ENCODE results near the gene KLF7.

KLF7 gene

GRCh38 chr2:207144173-207144785, 21.5 kb downstream of the KLF7 start:
- no peak for TF ChIP-seq CTCF (IDR thresholded peaks at IDR 0.05; ENCODE audit: low read length)
- TF ChIP-seq EZH2phosphoT487 (IDR thresholded peaks at IDR 0.05; ENCODE audit: low read length) = no peak
- no peak for TF ChIP-seq EZH2 (optimal IDR thresholded peaks at IDR 0.05; ENCODE audit: low read depth, low read length)
- H3K4me3 ChIP-seq (ENCODE audit: low read length) = peak overlapping the region; percentile 48
- H3K9ac ChIP-seq (ENCODE audit: low read length) = peak overlapping the region; percentile 80
- peak overlapping the region; percentile 78 for H3K4me2 ChIP-seq (ENCODE audit: low read depth, low read length)
- H4K20me1 ChIP-seq (ENCODE audit: insufficient read depth, low read length) = no peaks in the 10 kb centered on the region
- H3K36me3 ChIP-seq (replicated peaks; ENCODE audit: insufficient read depth, low read length) = no peaks in the 10 kb centered on the region
- peaks cover 23% of the 10 kb centered on the region for H3K79me2 ChIP-seq (ENCODE audit: low read length)
- H2AFZ ChIP-seq (ENCODE audit: low read length) = peak overlapping the region; percentile 47; the same call in 1 of the 2 replicates
- H3F3A ChIP-seq (ENCODE audit: insufficient read depth, low read length) = peaks cover 39% of the 10 kb centered on the region
- H3K27ac ChIP-seq (ENCODE audit: low read length) = peak overlapping the region; percentile 94
- H3K9me3 ChIP-seq (replicated peaks; ENCODE audit: insufficient read depth, low read length) = no peaks in the 10 kb centered on the region
- peaks cover 50% of the 10 kb centered on the region for H3K4me1 ChIP-seq (ENCODE audit: low read length)
- no peaks in the 10 kb centered on the region for H3K9me2 ChIP-seq (replicated peaks; ENCODE audit: insufficient read depth, low read length)
- H3K27me3 ChIP-seq (replicated peaks; ENCODE audit: insufficient read depth, low read length) = no peaks in the 10 kb centered on the region
- DNase-seq = peak; percentile 30

DNA sequence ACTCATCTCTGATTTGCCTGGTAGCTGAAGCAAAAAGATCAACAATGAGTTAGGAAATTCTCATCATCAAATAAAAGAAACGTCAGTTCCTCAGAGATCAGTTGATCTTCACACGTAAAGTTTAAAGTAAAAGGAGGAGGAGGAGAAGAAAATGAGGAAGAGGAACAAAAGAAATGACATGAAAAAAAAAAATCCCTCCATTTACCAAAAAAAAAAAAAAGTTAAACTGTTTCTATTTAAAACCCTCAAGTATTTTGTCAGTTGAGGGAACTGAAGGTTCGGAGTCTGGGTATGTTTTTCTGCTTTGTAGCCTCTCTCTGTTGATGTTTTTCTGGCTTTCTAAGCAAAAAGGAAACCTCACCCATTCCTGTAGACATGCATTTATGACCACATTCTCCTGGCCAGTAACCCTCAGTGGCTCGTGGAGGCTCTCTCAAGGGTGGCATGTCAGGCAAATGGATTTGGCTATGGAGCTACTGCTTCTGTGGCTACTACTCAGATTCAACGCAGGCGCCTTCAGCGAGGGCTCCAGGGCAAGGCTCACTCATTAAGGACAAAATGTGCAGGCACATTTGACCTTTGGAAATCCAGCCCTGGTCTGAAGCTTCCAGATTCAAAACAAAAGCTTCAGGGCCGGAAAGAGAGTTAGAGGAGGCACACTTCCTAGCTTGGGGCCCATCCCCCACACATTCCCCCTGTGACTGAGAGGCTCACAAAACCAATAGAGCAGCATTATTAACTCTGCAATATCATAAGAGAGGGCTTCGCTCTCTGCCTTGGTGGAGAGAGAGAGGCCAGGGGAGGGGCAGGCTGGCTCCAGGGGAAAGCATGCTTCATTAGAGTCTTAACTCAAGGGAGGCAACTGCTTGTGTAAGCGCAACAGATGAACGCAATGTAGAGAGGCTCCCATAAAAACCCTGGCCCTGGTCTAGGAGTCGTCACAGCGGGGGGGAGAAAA, 22.3 kb downstream of the KLF7 start:
- H3K4me1 ChIP-seq (ENCODE audit: low read length) = peaks cover 46% of the 10 kb centered on the region
- H3K9me2 ChIP-seq (replicated peaks; ENCODE audit: insufficient read depth, low read length) = no peaks in the 10 kb centered on the region
- H3K4me3 ChIP-seq (ENCODE audit: low read length) = peak overlapping the region; percentile 48
- H3K4me2 ChIP-seq (ENCODE audit: low read depth, low read length) = peak overlapping the region; percentile 78
- H3K9me3 ChIP-seq (replicated peaks; ENCODE audit: insufficient read depth, low read length) = no peaks in the 10 kb centered on the region
- H2AFZ ChIP-seq (ENCODE audit: low read length) = peak overlapping the region; percentile 47
- H3K79me2 ChIP-seq (ENCODE audit: low read length) = peaks cover 15% of the 10 kb centered on the region
- no peaks in the 10 kb centered on the region for H4K20me1 ChIP-seq (ENCODE audit: insufficient read depth, low read length)
- H3K27ac ChIP-seq (ENCODE audit: low read length) = peak overlapping the region; percentile 94
- peak overlapping the region; percentile 80 for H3K9ac ChIP-seq (ENCODE audit: low read length)
- no peaks in the 10 kb centered on the region for H3K36me3 ChIP-seq (replicated peaks; ENCODE audit: insufficient read depth, low read length)
- no peaks in the 10 kb centered on the region for H3K27me3 ChIP-seq (replicated peaks; ENCODE audit: insufficient read depth, low read length)
- peak; percentile 89 for DNase-seq
- TF ChIP-seq CTCF (IDR thresholded peaks at IDR 0.05; ENCODE audit: low read length) (no peak), EZH2 (optimal IDR thresholded peaks at IDR 0.05; ENCODE audit: low read depth, low read length) (no peak), EZH2phosphoT487 (IDR thresholded peaks at IDR 0.05; ENCODE audit: low read length) (no peak)
- peaks cover 39% of the 10 kb centered on the region for H3F3A ChIP-seq (ENCODE audit: insufficient read depth, low read length)

DNA sequence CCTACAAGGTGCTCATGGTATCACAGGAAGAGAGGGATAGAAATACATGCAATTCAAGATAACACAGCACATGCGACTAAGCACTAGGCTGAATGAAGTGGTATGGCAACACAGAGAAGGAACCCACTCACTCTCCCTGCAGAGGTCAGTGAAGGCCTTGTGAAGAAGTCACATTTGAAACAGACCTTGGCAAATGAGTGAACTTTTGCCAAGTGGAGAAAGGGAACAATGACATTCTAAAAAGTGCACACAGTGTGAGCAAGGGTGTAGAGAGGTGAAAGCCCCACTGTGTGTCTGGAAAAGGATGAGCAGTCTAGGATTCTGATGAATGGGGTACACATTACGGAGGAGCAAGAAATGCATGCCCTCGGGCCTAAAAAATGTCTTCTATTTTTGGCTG, 23.3 kb downstream of the KLF7 start:
- peak overlapping the region; percentile 78 for H3K4me2 ChIP-seq (ENCODE audit: low read depth, low read length)
- peak overlapping the region; percentile 94 for H3K27ac ChIP-seq (ENCODE audit: low read length)
- no peaks in the 10 kb centered on the region for H3K9me3 ChIP-seq (replicated peaks; ENCODE audit: insufficient read depth, low read length)
- H4K20me1 ChIP-seq (ENCODE audit: insufficient read depth, low read length) = no peaks in the 10 kb centered on the region
- H3K4me3 ChIP-seq (ENCODE audit: low read length) = peak overlapping the region; percentile 48
- peak overlapping the region; percentile 47 for H2AFZ ChIP-seq (ENCODE audit: low read length)
- H3K4me1 ChIP-seq (ENCODE audit: low read length) = peaks cover 46% of the 10 kb centered on the region
- H3F3A ChIP-seq (ENCODE audit: insufficient read depth, low read length) = peaks cover 39% of the 10 kb centered on the region
- peak; percentile 74 for DNase-seq
- TF ChIP-seq CTCF (IDR thresholded peaks at IDR 0.05; ENCODE audit: low read length) = peak; percentile 50
- TF ChIP-seq EZH2phosphoT487 (IDR thresholded peaks at IDR 0.05; ENCODE audit: low read length) = no peak
- no peaks in the 10 kb centered on the region for H3K27me3 ChIP-seq (replicated peaks; ENCODE audit: insufficient read depth, low read length)
- no peaks in the 10 kb centered on the region for H3K36me3 ChIP-seq (replicated peaks; ENCODE audit: insufficient read depth, low read length)
- H3K9ac ChIP-seq (ENCODE audit: low read length) = peak overlapping the region; percentile 80
- no peaks in the 10 kb centered on the region for H3K9me2 ChIP-seq (replicated peaks; ENCODE audit: insufficient read depth, low read length)
- H3K79me2 ChIP-seq (ENCODE audit: low read length) = peaks cover 14% of the 10 kb centered on the region

Measured in MM.1S (cell line).